Measurements from ENCODE around the gene TMEM175.
"Not testable (repeated sequence)": the region's sequence is repeated elsewhere in the genome, so short reads cannot be mapped to it uniquely, and the experiment has no call there.

TMEM175 gene

GRCh38 chr4:973431-974397 is 41.5 kb downstream of the TMEM175 start, which contains the start of gene DGKQ:
DGKQ (minus strand) TSS chr4:973569; CDS start chr4:973482, 87 bp downstream.
- no peak for DNase-seq

GRCh38 chr4:974668-975067 is 42.4 kb downstream of the TMEM175 start:
- DNase-seq: no peak

GRCh38 chr4:976016-976415 is 43.8 kb downstream of the TMEM175 start:
- not testable (repeated sequence) for DNase-seq

GRCh38 chr4:978957-979701 is 46.9 kb downstream of the TMEM175 start:
- no peak for DNase-seq

- no peak for DNase-seq
Observed at GRCh38 chr4:982291-982690, 50.0 kb downstream of the TMEM175 start.

GRCh38 chr4:982814-983213 is 50.6 kb downstream of the TMEM175 start:
- no peak for DNase-seq

GRCh38 chr4:984336-985054 is 52.2 kb downstream of the TMEM175 start:
- no peak for DNase-seq

- DNase-seq: peak; percentile 54
Observed at GRCh38 chr4:985123-985830, 53.0 kb downstream of the TMEM175 start.

- DNase-seq: no peak
Observed at GRCh38 chr4:986428-986878, 54.2 kb downstream of the TMEM175 start.

- peak; percentile 64 for DNase-seq
Observed at GRCh38 chr4:986879-987623, 54.8 kb downstream of the TMEM175 start, which contains the start of gene IDUA. IDUA (plus strand) TSS chr4:987044; CDS start chr4:987085, 41 bp downstream.

GRCh38 chr4:987624-988513 is 55.6 kb downstream of the TMEM175 start:
- DNase-seq: no peak

- no peak for DNase-seq
Observed at GRCh38 chr4:988726-989721, 56.8 kb downstream of the TMEM175 start.

GRCh38 chr4:989722-990471 is 57.6 kb downstream of the TMEM175 start:
- no peak for DNase-seq

GRCh38 chr4:990746-991367 is 58.6 kb downstream of the TMEM175 start:
- no peak for DNase-seq

- DNase-seq: no peak
Observed at GRCh38 chr4:991451-992296, 59.4 kb downstream of the TMEM175 start.

GRCh38 chr4:992297-993110 is 60.2 kb downstream of the TMEM175 start:
- peak; percentile 26 for DNase-seq

All from RPMI8226 (cell line).